Brain pericyte (primary cell): ENCODE data around the gene MKNK1.
"Not testable (repeated sequence)": the region's sequence is repeated elsewhere in the genome, so short reads cannot be mapped to it uniquely, and the experiment has no call there.

ENCODE experiments used
- DNase-seq: peaks from one replicate; pipeline ENCODE4 v3.0.0-alpha.2; 2012; ENCODE audit warnings: low read depth, low spot score

The MKNK1 gene

GRCh38 chr1:46603858-46604549 lies at the start of gene MKNK1:
MKNK1 (minus strand) TSS chr1:46604268; CDS start chr1:46583327, 20,941 bp downstream.
- DNase-seq = peak; percentile 89

GRCh38 chr1:46653405-46653958 lies 49.4 kb upstream of the MKNK1 start:
- no peak for DNase-seq

GRCh38 chr1:46652321-46653100 lies 48.4 kb upstream of the MKNK1 start:
- DNase-seq = no peak

GRCh38 chr1:46651152-46651551 lies 47.1 kb upstream of the MKNK1 start:
- DNase-seq = not testable (repeated sequence)

GRCh38 chr1:46650491-46650890 lies 46.4 kb upstream of the MKNK1 start:
- DNase-seq = no peak

- no peak for DNase-seq
Measured at GRCh38 chr1:46649764-46650163, 45.7 kb upstream of the MKNK1 start.

- no peak for DNase-seq
Measured at GRCh38 chr1:46647611-46648010, 43.5 kb upstream of the MKNK1 start.

GRCh38 chr1:46646844-46647243 lies 42.8 kb upstream of the MKNK1 start:
- no peak for DNase-seq

GRCh38 chr1:46646331-46646730 lies 42.3 kb upstream of the MKNK1 start:
- no peak for DNase-seq

GRCh38 chr1:46645815-46646214 lies 41.7 kb upstream of the MKNK1 start:
- no peak for DNase-seq

GRCh38 chr1:46643368-46643775 lies 39.3 kb upstream of the MKNK1 start:
- peak; percentile 42 for DNase-seq

GRCh38 chr1:46642115-46642680 lies 38.1 kb upstream of the MKNK1 start:
- DNase-seq = no peak

- no peak for DNase-seq
Measured at GRCh38 chr1:46639547-46639946, 35.5 kb upstream of the MKNK1 start.

- DNase-seq = no peak
Measured at GRCh38 chr1:46638921-46639320, 34.9 kb upstream of the MKNK1 start.

GRCh38 chr1:46637444-46638083 lies 33.5 kb upstream of the MKNK1 start:
- DNase-seq = no peak

- no peak for DNase-seq
Measured at GRCh38 chr1:46635205-46635604, 31.1 kb upstream of the MKNK1 start.

GRCh38 chr1:46630719-46631118 lies 26.7 kb upstream of the MKNK1 start:
- no peak for DNase-seq

GRCh38 chr1:46623743-46624644 lies 19.9 kb upstream of the MKNK1 start:
- DNase-seq = no peak

GRCh38 chr1:46622344-46622743 lies 18.3 kb upstream of the MKNK1 start:
- DNase-seq = no peak

GRCh38 chr1:46621930-46622329 lies 17.9 kb upstream of the MKNK1 start:
- DNase-seq = no peak
